Lower lobe of right lung (tissue), 2 donors: ENCODE data around the gene EEFSEC. TPM values are rescaled to one million over a fixed set of nuclear protein-coding genes. Genes with fewer than 3 reads are reported as not detected.

Source experiments
- ATAC-seq, 2 donors: fragments of 200-7000 bp; cut with Tn5 transposase; one replicate each; pipeline ENCODE4 v1.9.1; 2020 to 2022; ENCODE audit warnings: mild to moderate bottlenecking in 2 of 2, moderate library complexity in 2 of 2
- DNase-seq: peaks from one replicate; pipeline ENCODE4 v3.0.0-alpha.2; 2020
- H3K27ac ChIP-seq: fragments of 200-600 bp; one replicate; pipeline ENCODE4 v1.8.0; 2022
- H3K27me3 ChIP-seq: fragments of 200-600 bp; one replicate; pipeline ENCODE4 v1.8.0; 2022; ENCODE audit warnings: low read depth
- H3K36me3 ChIP-seq: fragments of 200-600 bp; one replicate; pipeline ENCODE4 v1.8.0; 2022; ENCODE audit warnings: mild to moderate bottlenecking
- H3K4me1 ChIP-seq: fragments of 200-600 bp; one replicate; pipeline ENCODE4 v1.8.0; 2022
- H3K4me3 ChIP-seq: fragments of 200-600 bp; one replicate; pipeline ENCODE4 v1.8.0; 2022; ENCODE audit warnings: mild to moderate bottlenecking
- H3K9me3 ChIP-seq: fragments of 200-600 bp; one replicate; pipeline ENCODE4 v1.8.0; 2022
- intact Hi-C: fragments of 100-400 bp; cut with DNase I; formaldehyde crosslinking; loops from one replicate; pipeline ENCODE4 v1.11.0; 2022
- total RNA-seq: library from RNA; stranded (reverse); fragmentation: NEBNext Ultra II Directional; extraction: Animal tissue kit (Norgen Biotek cat#: 25700); gene quantifications from one replicate; pipeline ENCODE4 v1.2.1, GENCODE V29; 2021
- TF ChIP-seq, protein P1 (sequence below): fragments of 200-600 bp; IDR thresholded peaks from one replicate; pipeline ENCODE4 v1.8.0; 2022; ENCODE audit warnings: antibody characterized with exemption, mild to moderate bottlenecking
- donor health status: DM: no; HTN: yes; CAD: no; lungs with severe emphysema.

The EEFSEC gene
- total RNA-seq, 1 donor from 2014 or later, result 15.6 TPM

DNA sequence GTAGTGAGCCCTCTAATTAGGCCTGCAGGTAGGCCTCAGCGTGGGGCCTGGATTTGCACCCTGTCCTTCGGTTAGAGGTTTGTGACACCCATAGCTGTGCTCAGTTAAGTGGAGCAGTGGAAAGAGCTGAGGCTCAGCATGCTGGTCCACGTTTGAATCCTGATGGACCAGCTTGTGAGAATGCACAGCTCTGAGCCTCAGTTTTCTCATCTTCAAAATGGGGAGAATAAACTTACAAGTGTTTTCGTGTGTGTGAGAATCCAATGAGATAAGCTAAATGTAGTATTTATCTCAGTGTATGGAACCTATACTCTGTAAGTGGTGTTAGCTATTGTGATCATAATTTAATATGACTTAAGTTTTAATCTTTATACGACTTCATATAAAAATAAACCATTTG, 22.5 kb downstream of the EEFSEC start:
- intact Hi-C loops, result no loop called here
- no peak for DNase-seq
- TF ChIP-seq, protein P1, sequence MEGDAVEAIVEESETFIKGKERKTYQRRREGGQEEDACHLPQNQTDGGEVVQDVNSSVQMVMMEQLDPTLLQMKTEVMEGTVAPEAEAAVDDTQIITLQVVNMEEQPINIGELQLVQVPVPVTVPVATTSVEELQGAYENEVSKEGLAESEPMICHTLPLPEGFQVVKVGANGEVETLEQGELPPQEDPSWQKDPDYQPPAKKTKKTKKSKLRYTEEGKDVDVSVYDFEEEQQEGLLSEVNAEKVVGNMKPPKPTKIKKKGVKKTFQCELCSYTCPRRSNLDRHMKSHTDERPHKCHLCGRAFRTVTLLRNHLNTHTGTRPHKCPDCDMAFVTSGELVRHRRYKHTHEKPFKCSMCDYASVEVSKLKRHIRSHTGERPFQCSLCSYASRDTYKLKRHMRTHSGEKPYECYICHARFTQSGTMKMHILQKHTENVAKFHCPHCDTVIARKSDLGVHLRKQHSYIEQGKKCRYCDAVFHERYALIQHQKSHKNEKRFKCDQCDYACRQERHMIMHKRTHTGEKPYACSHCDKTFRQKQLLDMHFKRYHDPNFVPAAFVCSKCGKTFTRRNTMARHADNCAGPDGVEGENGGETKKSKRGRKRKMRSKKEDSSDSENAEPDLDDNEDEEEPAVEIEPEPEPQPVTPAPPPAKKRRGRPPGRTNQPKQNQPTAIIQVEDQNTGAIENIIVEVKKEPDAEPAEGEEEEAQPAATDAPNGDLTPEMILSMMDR, result no peak
- H3K4me3 ChIP-seq, result no peak overlapping the region
- peaks cover 40% of the 10 kb centered on the region for H3K4me1 ChIP-seq
- ATAC-seq, result no peak
- no peak overlapping the region for H3K27ac ChIP-seq
- no peaks in the 10 kb centered on the region for H3K27me3 ChIP-seq
- no peaks in the 10 kb centered on the region for H3K9me3 ChIP-seq
- no peaks in the 10 kb centered on the region for H3K36me3 ChIP-seq

GRCh38 chr3:128176276-128176833, 23.1 kb downstream of the EEFSEC start:
- H3K4me1 ChIP-seq, result peaks cover 36% of the 10 kb centered on the region
- H3K27ac ChIP-seq, result no peak overlapping the region
- DNase-seq, result no peak
- no peaks in the 10 kb centered on the region for H3K9me3 ChIP-seq
- H3K36me3 ChIP-seq, result no peaks in the 10 kb centered on the region
- intact Hi-C loops, result no loop called here
- no peak for ATAC-seq
- no peak overlapping the region for H3K4me3 ChIP-seq
- H3K27me3 ChIP-seq, result no peaks in the 10 kb centered on the region
- TF ChIP-seq, protein P1, result no peak

DNA sequence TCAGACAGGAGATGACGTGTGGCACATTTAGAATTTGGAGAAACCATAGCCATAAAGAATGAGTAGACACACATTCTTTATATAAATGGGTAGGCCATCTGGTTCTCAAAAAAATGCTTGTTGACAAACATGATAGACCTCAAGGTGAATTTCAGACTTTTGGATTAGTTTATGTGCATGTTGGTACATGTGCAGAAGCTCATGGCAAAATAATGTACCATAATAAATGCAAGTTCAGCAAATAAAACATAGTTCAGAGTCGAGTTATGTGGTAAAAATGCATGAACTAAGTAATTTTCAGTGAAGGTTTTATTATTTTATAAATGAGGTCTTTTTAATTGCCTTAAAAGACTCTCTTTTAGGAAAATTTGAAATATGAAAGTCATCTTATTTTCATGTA, 24.6 kb downstream of the EEFSEC start:
- ATAC-seq (no peak), DNase-seq (no peak)
- Histone ChIP-seq H3K36me3 (no peaks in the 10 kb centered on the region), H3K4me1 (peaks cover 36% of the 10 kb centered on the region), H3K4me3 (peak overlapping the region; percentile 0), H3K27ac (no peak overlapping the region), H3K27me3 (no peaks in the 10 kb centered on the region), H3K9me3 (no peaks in the 10 kb centered on the region)
- TF ChIP-seq, protein P1, result no peak
- intact Hi-C loops, result no loop called here

- Histone ChIP-seq H3K9me3 (no peaks in the 10 kb centered on the region), H3K27me3 (no peaks in the 10 kb centered on the region), H3K4me3 (peak overlapping the region; percentile 18), H3K4me1 (peaks cover 36% of the 10 kb centered on the region), H3K36me3 (no peaks in the 10 kb centered on the region), H3K27ac (no peak overlapping the region)
- ATAC-seq (peak; percentile 48 to 52), DNase-seq (no peak)
- intact Hi-C loops, result no loop called here
- TF ChIP-seq, protein P1, result no peak
Measured at GRCh38 chr3:128178782-128179483, 25.7 kb downstream of the EEFSEC start.

- Histone ChIP-seq H3K4me1 (peaks cover 30% of the 10 kb centered on the region), H3K27me3 (no peaks in the 10 kb centered on the region), H3K9me3 (no peaks in the 10 kb centered on the region), H3K27ac (no peak overlapping the region), H3K4me3 (peak overlapping the region; percentile 18), H3K36me3 (no peaks in the 10 kb centered on the region)
- intact Hi-C loops, result no loop called here
- ATAC-seq (no peak), DNase-seq (no peak)
- TF ChIP-seq, protein P1, result no peak
Measured at GRCh38 chr3:128179484-128179819, 26.2 kb downstream of the EEFSEC start.
